Fibroblast of peridontal ligament (primary cell): ENCODE results near the gene NEUROG2.
A peak's percentile ranks its signal among the peaks of the same experiment; 100 is the strongest.
"Not testable (repeated sequence)": the region's sequence is repeated elsewhere in the genome, so short reads cannot be mapped to it uniquely, and the experiment has no call there.

Experiments
- DNase-seq: peaks from one replicate; pipeline ENCODE4 v3.0.0-alpha.2; 2010; ENCODE audit errors: extremely low read depth

Gene NEUROG2

GRCh38 chr4:112516066-112516470 is at the start of gene NEUROG2:
NEUROG2 (minus strand) TSS chr4:112516180; CDS start chr4:112515475, 705 bp downstream.
- no peak for DNase-seq

DNA sequence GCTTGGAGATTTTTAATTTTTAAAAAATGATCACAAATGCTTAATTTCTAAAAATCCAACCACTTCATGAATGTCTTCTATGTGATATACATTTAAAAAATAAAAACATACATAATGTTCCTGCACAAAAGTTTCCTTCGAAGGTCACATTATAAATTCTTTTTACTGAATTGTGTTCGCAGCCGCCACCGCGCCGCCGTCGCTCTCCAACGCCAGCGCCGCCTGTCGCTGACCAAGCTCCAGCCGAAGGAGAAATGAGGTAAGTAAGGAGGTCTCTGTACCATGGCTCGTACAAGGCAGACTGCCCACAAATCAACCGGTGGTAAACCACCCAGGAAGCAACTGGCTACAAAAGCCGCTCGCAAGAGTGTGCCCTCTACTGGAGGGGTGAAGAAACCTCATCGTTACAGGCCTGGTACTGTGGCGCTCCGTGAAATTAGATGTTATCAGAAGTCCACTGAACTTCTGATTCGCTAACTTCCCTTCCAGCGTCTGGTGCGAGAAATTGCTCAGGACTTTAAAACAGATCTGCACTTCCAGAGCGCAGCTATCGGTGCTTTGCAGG is 48.8 kb upstream of the NEUROG2 start:
- no peak for DNase-seq

DNA sequence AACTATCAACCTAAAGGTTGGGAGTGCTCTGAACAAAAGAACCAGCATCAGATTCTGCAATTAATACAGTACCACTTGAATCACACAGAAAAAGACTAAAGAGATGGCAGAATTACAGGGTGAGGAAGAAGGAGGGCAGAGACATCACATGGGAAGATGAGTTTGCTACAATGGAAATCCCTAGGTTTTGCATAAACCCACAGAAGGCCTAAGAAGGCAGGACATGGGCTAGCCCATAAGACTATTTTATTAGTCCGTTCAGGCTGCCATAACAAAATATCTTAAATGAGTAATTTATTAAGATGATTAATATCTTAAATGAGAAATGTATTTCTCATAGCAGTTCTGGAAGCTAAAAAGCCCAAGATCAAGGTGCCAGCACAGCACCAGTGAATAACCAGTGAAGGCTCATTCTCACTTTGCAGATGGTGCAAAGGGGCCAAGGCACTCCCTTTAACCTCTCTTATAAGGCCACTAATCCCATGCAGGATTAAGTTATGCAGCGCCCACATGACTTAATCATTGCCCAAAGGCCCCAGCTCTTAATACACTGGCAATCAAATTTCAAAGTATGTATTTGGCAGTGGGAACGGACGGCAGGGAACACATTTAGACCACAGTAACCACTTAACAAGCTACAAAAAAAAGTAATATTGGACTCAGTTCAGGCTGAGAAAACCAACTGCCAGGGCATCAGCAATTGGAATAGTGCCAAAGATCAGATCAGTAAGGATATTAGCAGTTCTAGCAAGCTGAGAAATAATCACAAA is 47.6 kb upstream of the NEUROG2 start:
- DNase-seq, result no peak

DNA sequence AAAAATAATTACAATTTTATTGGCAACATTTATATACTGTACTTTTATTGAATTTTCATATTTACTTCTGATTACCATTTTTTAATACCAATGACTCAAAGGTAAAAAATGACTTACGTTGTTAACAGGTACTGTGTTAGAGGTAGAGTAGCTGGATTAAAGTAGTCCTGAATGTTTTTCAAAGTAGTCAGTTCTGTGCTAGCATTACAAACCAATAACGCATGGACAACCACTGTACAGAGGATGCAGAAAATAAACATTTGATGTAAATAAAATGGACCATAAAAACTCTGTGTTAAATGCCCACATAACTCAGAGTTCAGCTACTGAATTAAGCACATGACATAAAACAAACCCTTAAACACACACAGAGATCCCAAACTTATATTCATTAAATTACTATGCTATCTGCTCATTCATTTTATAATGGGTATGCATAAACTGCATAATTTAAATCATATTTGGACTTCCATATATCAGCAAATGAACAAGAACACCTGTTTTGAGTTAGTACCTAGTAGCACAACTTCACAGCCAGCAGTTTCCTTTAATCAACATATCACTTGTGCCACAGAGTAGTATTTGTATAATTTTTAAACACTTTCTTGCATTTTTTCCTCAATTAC is 46.4 kb upstream of the NEUROG2 start:
- DNase-seq, result no peak

DNA sequence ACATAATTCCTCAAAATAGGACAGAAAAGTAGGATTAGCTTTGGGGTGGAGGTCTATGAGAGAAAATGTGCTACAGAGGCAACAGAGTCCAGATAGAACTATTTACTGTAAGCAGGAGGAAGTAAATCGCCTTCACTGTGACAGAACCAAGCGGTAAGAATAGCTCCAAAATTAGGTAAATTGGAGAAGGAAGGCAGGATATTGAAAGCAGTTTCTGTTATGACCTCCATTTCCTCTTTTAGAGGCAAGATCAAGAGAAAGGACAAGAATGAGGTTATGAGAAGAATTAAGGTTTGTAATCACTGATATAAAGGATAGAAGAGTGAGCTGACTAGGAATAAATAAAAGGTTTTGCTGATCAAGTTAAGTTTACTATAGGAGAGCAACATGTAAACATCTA is 44.1 kb upstream of the NEUROG2 start:
- DNase-seq, result no peak

DNA sequence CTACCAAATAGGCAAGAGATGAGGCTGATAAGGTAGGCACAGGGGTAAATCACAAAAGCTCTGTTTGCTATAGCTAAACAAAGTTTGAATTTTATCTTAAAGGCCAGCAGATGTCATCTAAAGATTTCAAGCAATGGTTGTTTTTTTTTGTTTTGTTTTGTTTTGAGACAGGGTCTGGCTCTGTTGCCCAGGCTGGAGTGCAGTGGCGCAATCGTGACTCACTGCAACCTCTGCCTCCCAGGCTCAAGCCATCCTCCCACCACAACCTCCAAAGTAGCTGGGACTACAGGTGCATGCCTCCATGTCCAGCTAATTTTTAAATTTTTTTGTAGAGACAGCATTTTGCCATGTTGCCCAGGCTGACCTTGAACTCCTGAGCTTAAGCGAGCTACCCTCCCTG is 43.1 kb upstream of the NEUROG2 start:
- DNase-seq, result no peak

DNA sequence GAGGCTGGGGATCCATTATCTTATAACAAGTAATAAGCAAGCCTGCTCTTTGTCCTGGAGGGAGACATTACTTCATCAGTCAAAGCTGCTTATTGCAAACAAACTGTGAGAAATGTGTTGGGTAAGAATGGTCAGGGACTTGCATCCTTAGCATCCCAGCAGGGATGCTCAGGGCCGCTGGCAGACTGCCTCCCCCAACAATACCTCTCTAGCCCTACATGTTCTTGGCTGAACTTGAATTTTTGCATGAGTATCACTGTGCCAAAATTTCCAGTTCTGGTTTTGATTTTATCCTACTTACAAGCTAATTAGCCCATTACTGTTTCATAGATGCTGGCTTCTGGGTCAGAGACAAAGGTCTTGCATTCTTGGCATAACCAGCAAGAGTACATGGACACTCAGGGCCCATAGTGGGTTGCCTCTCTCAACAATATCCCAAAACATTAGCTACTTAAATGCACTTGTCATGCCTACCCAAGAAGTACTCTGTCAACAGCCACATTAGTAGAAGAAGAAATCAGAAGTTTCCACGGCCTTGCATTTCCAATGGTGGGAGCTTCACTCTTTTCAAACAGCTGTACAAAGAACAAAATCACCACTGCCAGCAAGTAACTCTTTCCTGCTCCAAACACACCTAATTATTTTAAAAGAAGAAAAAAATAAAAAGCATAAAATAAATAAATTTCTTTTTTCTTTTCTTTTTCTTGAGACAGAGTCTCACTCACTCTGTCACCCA is 41.9 kb upstream of the NEUROG2 start:
- DNase-seq, result peak; percentile 53

DNA sequence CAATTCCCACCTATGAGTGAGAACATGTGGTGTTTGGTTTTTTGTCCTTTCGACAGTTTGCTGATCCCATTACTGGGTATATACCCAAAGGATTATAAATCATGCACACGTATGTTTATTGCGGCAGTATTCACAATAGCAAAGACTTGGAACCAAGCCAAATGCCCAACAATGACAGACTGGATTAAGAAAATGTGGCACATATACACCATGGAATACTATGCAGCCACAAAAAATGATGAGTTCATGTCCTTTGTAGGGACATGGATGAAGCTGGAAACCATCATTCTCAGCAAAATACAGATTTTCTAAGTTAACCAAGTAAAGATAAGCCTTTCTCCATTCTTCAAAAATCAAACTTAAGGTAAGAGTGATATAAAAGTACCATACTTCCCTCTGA is 38.3 kb upstream of the NEUROG2 start:
- not testable (repeated sequence) for DNase-seq

GRCh38 chr4:112552668-112553067 is 36.7 kb upstream of the NEUROG2 start:
- DNase-seq, result peak; percentile 75

DNA sequence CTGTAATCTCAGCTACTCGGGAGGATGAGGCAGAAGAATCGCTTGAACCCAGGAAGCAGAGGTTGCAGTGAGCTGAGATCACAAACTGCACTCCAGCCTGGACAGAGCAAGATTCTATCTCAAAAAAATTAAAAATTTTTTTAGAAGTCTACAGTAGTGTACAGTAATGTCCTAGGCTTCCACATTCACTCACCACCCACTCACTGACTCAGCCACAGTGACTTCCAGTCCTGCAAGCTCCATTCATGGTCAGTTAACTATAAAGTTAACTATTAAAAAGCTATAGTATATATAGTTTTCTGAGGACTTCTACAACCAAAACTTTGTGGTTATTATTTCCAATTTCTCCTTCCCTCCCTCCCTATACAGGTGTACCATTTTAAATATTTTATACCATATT is 34.7 kb upstream of the NEUROG2 start:
- peak; percentile 36 for DNase-seq

DNA sequence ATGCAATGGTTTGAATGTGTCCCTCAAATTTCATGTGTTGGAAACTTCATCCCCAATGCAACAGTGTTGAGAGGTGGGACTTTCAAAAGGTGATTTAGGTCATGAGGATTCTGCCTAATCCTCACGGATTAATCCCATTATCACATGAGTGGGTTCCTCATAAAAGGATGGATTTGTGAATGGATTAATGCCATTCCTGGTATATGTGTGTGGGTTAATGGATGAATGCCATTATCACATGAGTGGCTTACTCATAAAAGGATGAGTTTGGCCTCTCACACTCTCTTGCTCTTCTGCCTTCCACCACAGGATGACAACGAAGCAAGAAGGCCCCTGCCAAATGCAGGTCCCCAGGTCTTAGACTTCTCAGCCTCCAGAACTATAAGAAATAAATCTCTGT is 30.5 kb upstream of the NEUROG2 start:
- DNase-seq, result no peak

GRCh38 chr4:112545346-112545745 is 29.4 kb upstream of the NEUROG2 start:
- no peak for DNase-seq

- DNase-seq, result no peak
These were observed 24.7 kb upstream of the NEUROG2 start for GRCh38 chr4:112540695-112541094.

DNA sequence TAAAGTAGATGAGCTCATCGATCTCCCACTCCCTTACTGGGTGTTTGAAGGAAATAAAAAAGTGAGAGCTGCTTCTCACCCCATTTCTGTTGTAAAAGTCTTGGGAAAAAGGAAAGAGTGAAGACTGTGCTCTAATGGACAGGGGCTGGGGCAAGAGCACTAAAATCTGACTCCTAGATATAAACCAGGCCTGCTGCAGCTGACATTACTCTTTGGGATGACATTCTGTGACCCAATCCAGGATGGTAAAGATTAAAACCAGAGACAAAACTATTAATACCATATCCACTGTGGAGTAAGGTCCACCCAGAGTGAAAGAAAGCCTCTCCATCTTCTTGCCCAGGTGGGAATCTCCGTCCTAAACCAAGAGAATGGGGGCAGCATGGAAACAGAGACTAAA is 20.1 kb upstream of the NEUROG2 start:
- DNase-seq, result no peak

GRCh38 chr4:112532267-112532666 is 16.3 kb upstream of the NEUROG2 start:
- no peak for DNase-seq

DNA sequence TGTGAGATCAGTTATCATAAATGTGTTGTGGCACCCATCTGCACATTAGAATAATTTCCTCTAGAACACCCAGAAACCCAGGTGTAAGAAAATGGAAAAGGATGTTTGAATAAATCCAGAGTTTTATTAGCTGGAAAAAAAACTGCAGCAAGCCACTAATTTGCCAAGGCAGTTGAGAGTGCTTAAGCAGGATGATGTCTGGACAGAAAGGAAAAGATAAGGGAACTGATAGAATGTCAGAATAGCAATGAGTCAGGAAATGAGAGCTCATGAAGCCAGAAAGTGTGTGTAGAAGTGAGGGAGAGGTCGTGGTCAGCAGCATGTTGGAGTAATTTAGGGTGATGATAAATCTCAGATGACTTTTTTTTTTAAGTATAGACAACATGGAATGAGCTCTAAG is 15.2 kb upstream of the NEUROG2 start:
- no peak for DNase-seq

- DNase-seq, result peak; percentile 50
These were observed 10.1 kb upstream of the NEUROG2 start for GRCh38 chr4:112526061-112526460.

DNA sequence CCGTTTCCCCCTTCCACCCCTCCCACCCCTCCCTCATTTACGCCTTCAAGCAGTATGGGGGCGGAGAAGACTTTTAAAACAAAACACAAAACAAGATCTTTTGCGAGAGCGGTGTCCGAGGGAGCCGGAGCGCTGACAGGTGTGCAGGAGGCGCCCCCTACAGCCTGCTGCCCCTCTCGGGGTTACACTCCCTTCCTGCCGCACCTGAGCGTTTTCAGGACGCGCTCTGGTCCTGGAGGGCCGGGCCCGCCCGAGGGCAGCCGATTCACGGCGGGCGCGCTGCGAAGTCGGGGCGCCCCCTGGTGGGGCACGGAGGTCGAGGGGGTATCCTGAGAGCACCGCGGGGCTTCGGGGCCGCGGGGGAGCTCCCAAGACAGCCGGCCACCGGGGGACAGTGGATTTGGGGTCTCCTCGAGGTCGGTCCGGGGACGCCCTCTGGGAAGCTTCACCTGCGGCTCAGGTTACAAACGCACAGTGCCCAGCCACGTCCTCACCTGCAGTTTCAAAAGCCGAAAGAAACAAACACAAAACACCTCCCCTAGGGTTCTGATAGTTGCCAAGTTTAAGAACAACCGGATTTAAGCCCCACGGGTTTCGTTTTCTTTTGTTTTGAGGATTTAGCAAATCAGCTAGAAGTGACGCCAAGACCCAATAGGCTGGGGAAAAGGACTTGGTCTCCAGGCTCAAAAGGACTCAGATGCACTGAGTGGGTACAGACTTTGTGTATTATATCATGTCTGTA is 8.0 kb upstream of the NEUROG2 start:
- no peak for DNase-seq

- DNase-seq, result peak; percentile 24
These were observed 7.2 kb upstream of the NEUROG2 start for GRCh38 chr4:112523008-112523721.

DNA sequence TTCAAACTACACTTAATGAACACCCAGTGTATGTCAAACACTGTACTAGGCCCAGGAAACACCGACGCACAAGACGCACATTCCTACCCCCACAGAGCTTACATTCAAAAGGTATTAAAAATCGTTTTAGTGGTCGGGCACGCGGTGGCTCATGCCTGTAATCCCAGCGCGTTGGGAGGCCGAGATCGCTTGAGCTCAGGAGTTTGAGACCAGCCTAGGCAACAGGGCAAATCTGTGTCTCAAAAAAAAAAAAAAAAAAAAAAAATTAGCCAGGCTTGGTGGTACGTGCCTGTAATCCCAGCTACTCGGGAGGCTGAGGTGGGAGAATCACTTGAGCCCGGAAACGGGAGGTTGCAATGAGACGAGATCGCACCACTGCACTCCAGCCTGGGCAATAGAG is 6.5 kb upstream of the NEUROG2 start:
- not testable (repeated sequence) for DNase-seq
